Fibroblast of villous mesenchyme (primary cell): ENCODE data around the gene CDH4. TPM values are rescaled to one million over a fixed set of nuclear protein-coding genes. Genes with fewer than 3 reads are reported as not detected.
A peak's percentile ranks its signal among the peaks of the same experiment; 100 is the strongest.

Source experiments
- DNase-seq: peaks from one replicate; pipeline ENCODE4 v3.0.0-alpha.2; 2010; ENCODE audit warnings: low read depth
- H3K4me3 ChIP-seq: 2 replicates; pipeline ENCODE4 v1.5.1; 2011; ENCODE audit warnings: low read depth, mild to moderate bottlenecking, low read length
- total RNA-seq: library from RNA; depleted of rRNA; stranded (reverse); fragments of >200 nt; gene quantifications from 2 replicates; pipeline ENCODE4 v1.2.3, GENCODE V29; 2012
- TF ChIP-seq, protein P1 (sequence below): IDR thresholded peaks from 2 replicates; pipeline ENCODE4 v1.5.1; 2012; ENCODE audit warnings: low read depth, mild to moderate bottlenecking, low read length; ENCODE audit not compliant: insufficient read depth

CDH4 gene
- total RNA-seq, 1 donor: 1.7 TPM

DNA sequence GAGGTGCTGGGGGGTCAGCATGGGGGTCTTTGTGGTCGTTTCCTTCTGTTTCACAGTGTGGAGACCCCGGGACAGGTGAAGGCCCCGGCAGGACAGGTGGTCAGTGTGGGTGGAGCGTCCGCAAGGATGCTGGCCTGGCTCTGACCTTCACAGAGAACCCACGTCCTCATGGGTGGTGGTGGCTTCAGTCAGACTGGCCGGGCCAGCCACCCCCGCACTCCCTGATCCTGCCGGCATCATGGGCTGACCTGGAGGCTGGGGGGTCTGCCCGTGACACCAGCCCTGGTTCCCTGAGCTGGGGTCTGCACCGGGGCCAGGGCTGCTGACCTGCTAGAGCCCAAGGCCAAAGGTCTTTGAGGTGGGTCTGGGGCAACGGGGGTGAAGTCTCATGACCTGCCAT, 41.9 kb downstream of the CDH4 start:
- no peak for DNase-seq
- TF ChIP-seq, protein P1, sequence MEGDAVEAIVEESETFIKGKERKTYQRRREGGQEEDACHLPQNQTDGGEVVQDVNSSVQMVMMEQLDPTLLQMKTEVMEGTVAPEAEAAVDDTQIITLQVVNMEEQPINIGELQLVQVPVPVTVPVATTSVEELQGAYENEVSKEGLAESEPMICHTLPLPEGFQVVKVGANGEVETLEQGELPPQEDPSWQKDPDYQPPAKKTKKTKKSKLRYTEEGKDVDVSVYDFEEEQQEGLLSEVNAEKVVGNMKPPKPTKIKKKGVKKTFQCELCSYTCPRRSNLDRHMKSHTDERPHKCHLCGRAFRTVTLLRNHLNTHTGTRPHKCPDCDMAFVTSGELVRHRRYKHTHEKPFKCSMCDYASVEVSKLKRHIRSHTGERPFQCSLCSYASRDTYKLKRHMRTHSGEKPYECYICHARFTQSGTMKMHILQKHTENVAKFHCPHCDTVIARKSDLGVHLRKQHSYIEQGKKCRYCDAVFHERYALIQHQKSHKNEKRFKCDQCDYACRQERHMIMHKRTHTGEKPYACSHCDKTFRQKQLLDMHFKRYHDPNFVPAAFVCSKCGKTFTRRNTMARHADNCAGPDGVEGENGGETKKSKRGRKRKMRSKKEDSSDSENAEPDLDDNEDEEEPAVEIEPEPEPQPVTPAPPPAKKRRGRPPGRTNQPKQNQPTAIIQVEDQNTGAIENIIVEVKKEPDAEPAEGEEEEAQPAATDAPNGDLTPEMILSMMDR: no peak
- no peak overlapping the region for H3K4me3 ChIP-seq

DNA sequence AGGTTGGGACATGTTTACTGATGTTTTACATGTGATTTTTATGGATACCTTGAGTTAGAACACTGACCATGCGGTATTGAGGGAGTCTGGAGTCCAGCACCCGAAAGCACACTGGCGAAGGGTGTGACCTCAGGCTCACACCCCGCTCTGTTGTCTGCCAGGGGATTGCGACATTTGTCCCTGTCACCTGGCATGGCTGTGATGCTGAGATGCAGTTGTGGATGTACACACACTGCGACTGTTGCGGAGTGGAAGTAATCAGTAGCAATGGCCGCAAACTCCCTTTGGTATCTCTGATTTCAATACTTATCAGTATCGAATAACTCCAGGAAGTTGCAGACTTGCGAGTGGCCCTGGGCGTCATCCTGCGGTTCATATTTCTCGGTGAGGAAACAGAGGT, 43.2 kb downstream of the CDH4 start:
- TF ChIP-seq, protein P1: no peak
- no peak for DNase-seq
- no peak overlapping the region for H3K4me3 ChIP-seq

DNA sequence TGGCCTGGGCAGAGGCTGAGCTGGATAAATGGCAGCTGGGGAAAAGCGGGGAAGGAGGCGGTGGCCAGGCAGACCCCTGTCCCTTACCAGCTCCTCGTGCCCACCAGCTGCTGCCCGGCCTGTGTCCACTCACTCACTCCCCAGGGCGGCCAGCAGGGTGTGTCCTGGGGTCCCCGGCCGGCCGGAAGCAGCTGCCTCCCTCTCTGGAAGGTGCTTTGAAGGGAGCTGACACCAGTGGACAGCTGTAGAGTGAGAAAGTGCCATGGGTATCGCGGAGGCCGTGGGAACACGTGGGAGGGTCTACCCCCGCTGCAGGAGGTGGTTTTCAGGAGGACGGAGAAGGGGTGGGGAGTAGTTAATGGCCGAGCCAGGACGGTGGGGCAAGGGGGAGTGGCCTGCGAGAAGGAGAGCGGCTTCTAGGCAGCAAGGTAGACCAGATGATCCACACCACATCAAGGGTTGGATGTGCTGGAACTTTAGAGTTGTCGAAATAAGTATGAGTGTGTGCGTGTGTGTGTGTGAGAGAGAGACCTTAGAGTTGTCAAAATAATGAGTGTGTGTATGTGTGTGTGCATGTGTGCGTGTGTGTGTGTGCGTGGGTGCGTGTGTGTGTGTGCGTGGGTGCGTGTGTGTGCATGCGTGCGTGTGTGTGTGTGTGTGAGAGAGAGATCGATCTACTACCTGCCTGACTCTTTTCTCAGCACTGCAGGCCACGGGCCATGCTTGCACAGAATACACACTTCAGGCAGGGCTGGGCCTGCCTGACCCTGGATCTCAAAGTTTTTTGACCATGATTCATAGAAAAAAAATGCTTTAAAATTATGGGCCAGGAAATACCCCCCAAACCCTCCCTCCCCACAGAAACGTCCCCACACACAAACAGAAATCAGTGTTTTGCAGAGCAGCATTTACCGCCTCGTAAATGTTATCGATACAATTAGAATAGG, 43.9 kb downstream of the CDH4 start:
- no peak for DNase-seq
- H3K4me3 ChIP-seq: no peak overlapping the region
- TF ChIP-seq, protein P1: no peak

DNA sequence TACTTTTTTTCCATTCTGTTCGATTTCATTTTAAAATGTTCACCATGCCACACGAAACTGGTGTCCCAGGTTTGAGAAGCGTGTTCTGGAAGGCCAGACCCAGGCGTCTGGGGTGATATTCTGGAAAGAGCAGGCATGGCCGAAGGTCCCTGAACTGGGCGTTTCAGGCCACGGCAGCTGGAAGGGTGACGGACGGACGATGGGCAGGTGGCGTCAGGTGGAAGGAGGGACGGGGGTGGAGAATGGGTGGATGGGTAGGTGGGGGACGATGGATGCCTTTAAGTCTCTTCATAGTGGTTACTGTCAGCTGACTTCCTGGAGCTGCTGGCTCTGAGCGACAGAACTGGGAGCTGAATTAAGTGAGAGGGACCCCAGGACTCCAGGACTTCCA, 44.6 kb downstream of the CDH4 start:
- DNase-seq: no peak
- TF ChIP-seq, protein P1: no peak
- no peak overlapping the region for H3K4me3 ChIP-seq

GRCh38 chr20:61297491-61297890, 45.4 kb downstream of the CDH4 start:
- TF ChIP-seq, protein P1: no peak
- DNase-seq: no peak
- H3K4me3 ChIP-seq: no peak overlapping the region

GRCh38 chr20:61297986-61298385, 45.9 kb downstream of the CDH4 start:
- peak; percentile 44 for DNase-seq
- no peak overlapping the region for H3K4me3 ChIP-seq
- TF ChIP-seq, protein P1: no peak

DNA sequence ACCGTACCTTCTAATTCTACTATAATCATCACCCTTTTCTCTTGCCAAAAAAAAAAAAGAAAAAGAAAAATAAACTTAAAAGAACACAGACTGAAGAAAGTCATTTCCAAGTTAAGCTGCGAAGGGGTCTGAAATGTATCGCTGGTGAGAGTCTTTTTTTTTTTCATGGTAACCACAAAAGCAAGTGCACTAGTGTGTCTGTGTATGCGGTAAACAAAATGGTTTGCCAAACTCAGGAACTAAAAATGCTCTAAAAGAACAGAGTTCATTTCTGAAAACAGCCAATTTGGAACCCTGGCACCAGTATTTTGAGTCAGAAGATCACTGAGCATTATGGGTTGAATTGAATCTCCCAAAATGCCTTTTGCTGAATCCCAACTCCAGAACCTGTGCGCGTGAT, 46.6 kb downstream of the CDH4 start:
- TF ChIP-seq, protein P1: no peak
- H3K4me3 ChIP-seq: no peak overlapping the region
- DNase-seq: no peak
